ENCODE measurements around the gene CBLC. TPM values are rescaled to one million over a fixed set of nuclear protein-coding genes. Genes with fewer than 3 reads are reported as not detected.
A peak's percentile ranks its signal among the peaks of the same experiment; 100 is the strongest.

CBLC gene
- total RNA-seq, 1 experiment from 2014 or later = 15.9 TPM

DNA sequence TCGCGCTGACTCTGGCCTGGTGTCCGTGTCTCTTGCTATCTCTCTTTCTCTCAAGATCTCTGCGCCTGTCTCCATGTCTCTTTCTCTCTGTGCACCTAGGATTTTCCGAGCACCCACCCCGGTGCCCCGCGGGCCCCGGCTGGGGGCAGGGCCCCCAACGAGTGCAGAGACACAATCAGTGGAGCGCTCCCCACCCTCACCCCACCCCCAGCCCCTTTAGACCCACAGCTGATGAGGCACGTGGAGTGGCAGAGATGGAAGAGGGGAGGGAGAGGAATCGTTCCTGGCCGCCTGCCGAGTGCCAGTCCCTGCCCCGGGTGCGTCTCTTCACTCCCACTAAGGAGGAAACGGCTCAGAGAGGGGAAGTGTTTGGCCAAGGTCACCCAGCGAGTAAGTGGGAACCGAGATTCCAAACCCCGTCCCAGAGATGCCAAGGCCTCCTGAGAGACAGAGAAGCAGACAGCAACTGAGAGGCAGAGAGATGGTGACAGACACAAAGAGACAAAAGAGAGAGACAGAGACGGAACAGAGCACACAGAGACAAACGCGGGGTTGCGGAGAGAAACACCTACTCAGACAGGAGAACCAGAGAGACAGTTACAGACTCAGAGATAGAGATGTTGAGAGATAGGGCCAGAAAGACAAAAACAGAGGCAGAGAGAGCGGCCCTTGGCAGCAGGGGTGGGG lies 29.8 kb upstream of the CBLC start:
- H3K9ac ChIP-seq (ENCODE audit: extremely low read depth, insufficient read length, low read length) = no peak overlapping the region
- H2BK120ac ChIP-seq (ENCODE audit: low read depth, low read length, poor library complexity, severe bottlenecking) = no peak overlapping the region
- no peak overlapping the region for H4K5ac ChIP-seq (ENCODE audit: insufficient read length, low read depth, low read length)
- H3K4ac ChIP-seq (ENCODE audit: low read depth, low read length) = no peak overlapping the region
- H3T11ph ChIP-seq (ENCODE audit: low read length) = no peak overlapping the region
- no peaks in the 10 kb centered on the region for H3K4me1 ChIP-seq (ENCODE audit: insufficient read depth, low read length)
- TF ChIP-seq, protein P1, sequence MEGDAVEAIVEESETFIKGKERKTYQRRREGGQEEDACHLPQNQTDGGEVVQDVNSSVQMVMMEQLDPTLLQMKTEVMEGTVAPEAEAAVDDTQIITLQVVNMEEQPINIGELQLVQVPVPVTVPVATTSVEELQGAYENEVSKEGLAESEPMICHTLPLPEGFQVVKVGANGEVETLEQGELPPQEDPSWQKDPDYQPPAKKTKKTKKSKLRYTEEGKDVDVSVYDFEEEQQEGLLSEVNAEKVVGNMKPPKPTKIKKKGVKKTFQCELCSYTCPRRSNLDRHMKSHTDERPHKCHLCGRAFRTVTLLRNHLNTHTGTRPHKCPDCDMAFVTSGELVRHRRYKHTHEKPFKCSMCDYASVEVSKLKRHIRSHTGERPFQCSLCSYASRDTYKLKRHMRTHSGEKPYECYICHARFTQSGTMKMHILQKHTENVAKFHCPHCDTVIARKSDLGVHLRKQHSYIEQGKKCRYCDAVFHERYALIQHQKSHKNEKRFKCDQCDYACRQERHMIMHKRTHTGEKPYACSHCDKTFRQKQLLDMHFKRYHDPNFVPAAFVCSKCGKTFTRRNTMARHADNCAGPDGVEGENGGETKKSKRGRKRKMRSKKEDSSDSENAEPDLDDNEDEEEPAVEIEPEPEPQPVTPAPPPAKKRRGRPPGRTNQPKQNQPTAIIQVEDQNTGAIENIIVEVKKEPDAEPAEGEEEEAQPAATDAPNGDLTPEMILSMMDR (conservative IDR thresholded peaks at IDR 0.05) = no peak
- H2BK15ac ChIP-seq (ENCODE audit: low read depth, low read length) = 0 out of 2 replicates have a peak overlapping the region, but pooled peaks have one; percentile 9
- H3K14ac ChIP-seq (ENCODE audit: insufficient read depth, low read length) = no peak overlapping the region
- no peak overlapping the region for H4K8ac ChIP-seq (replicated peaks; ENCODE audit: insufficient read length, low read depth, low read length)
- H3K56ac ChIP-seq (ENCODE audit: insufficient read length, low read depth, low read length) = no peak overlapping the region
- Mint-ChIP-seq H3K27me3 (ENCODE audit: low read depth) (peaks cover 79% of the 10 kb centered on the region), H3K36me3 (ENCODE audit: insufficient read depth in 1 of 3, low read depth in 3 of 3) (no peaks in the 10 kb centered on the region; a peak in 1 of 7 replicates), H3K9me3 (no peaks in the 10 kb centered on the region; a peak in 2 of 5 replicates), H3K27ac (no peak overlapping the region; a peak in 2 of 7 replicates), H3K4me1 (peaks cover 5 to 21% of the 10 kb centered on the region in 2 experiments), H3K4me3 (peak overlapping the region; percentile 62 to 85)
- H4K20me1 ChIP-seq (ENCODE audit: control insufficient read depth, insufficient read depth, insufficient read length) = no peaks in the 10 kb centered on the region
- no peak overlapping the region for H2BK5ac ChIP-seq (ENCODE audit: insufficient read length, low read length)
- H2BK12ac ChIP-seq (ENCODE audit: insufficient read length, low read depth, low read length) = no peak overlapping the region
- H3K4me2 ChIP-seq (ENCODE audit: insufficient read depth, insufficient read length, low read length) = peak overlapping the region; percentile 97
- H3K79me2 ChIP-seq (ENCODE audit: insufficient read depth, low read length) = no peaks in the 10 kb centered on the region
- no peak overlapping the region for H2AK5ac ChIP-seq (ENCODE audit: insufficient read length, low read length)
- no peak overlapping the region for H3K27ac ChIP-seq (ENCODE audit: insufficient read length, low read depth, low read length)
- H2AFZ ChIP-seq (ENCODE audit: low read length) = no peak overlapping the region
- H3K27me3 ChIP-seq (ENCODE audit: insufficient read depth, low read length) = peaks cover 37% of the 10 kb centered on the region
- no peak overlapping the region for H4K91ac ChIP-seq (ENCODE audit: insufficient read length, low read depth, low read length)
- no CpG with 5 or more reads among the region's 26 CpGs for WGBS (ENCODE audit: extremely low coverage, insufficient read length, low lambda C conversion rate)
- no peaks in the 10 kb centered on the region for H3K9me3 ChIP-seq (ENCODE audit: control insufficient read depth, low read depth, low read length)
- DNase-seq = peak; percentile 61
- H3K23me2 ChIP-seq (ENCODE audit: insufficient read length, low read depth, low read length, poor library complexity, severe bottlenecking) = peaks cover 5% of the 10 kb centered on the region
- H3K23ac ChIP-seq (ENCODE audit: insufficient read length, low read depth, low read length) = no peak overlapping the region
- no peak overlapping the region for H3K18ac ChIP-seq (ENCODE audit: insufficient read length, low read depth, low read length)
- H3K79me1 ChIP-seq (ENCODE audit: insufficient read depth, low read depth, low read length, poor library complexity, severe bottlenecking) = no peaks in the 10 kb centered on the region
- H2BK20ac ChIP-seq (ENCODE audit: low read depth, low read length, poor library complexity, severe bottlenecking) = no peak overlapping the region
